ENCODE results near the gene SLC25A40.
"Not testable (repeated sequence)": the region's sequence is repeated elsewhere in the genome, so short reads cannot be mapped to it uniquely, and the experiment has no call there.

Gene SLC25A40

GRCh38 chr7:87874066-87874465 is 2.1 kb downstream of the SLC25A40 start:
- TF ChIP-seq CTCF (IDR thresholded peaks at IDR 0.05; ENCODE audit: low read depth, low read length, poor library complexity, severe bottlenecking) = no peak
- no peak for TF ChIP-seq EZH2phosphoT487 (IDR thresholded peaks at IDR 0.05; ENCODE audit: borderline replicate concordance, low read length)
- Histone ChIP-seq H3K4me2 (ENCODE audit: low read length) (peak overlapping the region; percentile 68), H3K27ac (ENCODE audit: low read depth, low read length) (peak overlapping the region; percentile 91), H3K79me2 (ENCODE audit: control insufficient read depth, low read length) (peaks cover 96% of the 10 kb centered on the region), H3K27me3 (ENCODE audit: control insufficient read depth, low read length) (no peaks in the 10 kb centered on the region), H3K4me3 (ENCODE audit: low read length) (peak overlapping the region; percentile 83), H3K9me2 (replicated peaks; ENCODE audit: control insufficient read depth, low read length) (no peaks in the 10 kb centered on the region), H3K4me1 (ENCODE audit: control insufficient read depth, low read length) (peaks cover 30% of the 10 kb centered on the region), H3F3A (ENCODE audit: control insufficient read depth, insufficient read depth) (peaks cover 10% of the 10 kb centered on the region; the same call in 1 of the 2 replicates), H3K9me3 (ENCODE audit: control insufficient read depth, insufficient read depth, low read length) (peaks cover 28% of the 10 kb centered on the region), H4K20me1 (ENCODE audit: control insufficient read depth, insufficient read depth, low read depth, low read length) (peaks cover 4% of the 10 kb centered on the region; the same call in 1 of the 2 replicates), H3K36me3 (ENCODE audit: control insufficient read depth, low read length) (peaks cover 69% of the 10 kb centered on the region)

GRCh38 chr7:87873328-87873727 is 2.8 kb downstream of the SLC25A40 start:
- H3K9me2 ChIP-seq (replicated peaks; ENCODE audit: control insufficient read depth, low read length); H3K27me3 ChIP-seq (ENCODE audit: control insufficient read depth, low read length); H3K27ac ChIP-seq (ENCODE audit: low read depth, low read length); H4K20me1 ChIP-seq (ENCODE audit: control insufficient read depth, insufficient read depth, low read depth, low read length): not testable (repeated sequence)
- Histone ChIP-seq H3K4me1 (ENCODE audit: control insufficient read depth, low read length) (peaks cover 22% of the 10 kb centered on the region), H3F3A (ENCODE audit: control insufficient read depth, insufficient read depth) (peaks cover 10% of the 10 kb centered on the region; the same call in 1 of the 2 replicates), H3K79me2 (ENCODE audit: control insufficient read depth, low read length) (peaks cover 96% of the 10 kb centered on the region), H3K4me3 (ENCODE audit: low read length) (peak overlapping the region; percentile 83), H3K36me3 (ENCODE audit: control insufficient read depth, low read length) (peaks cover 69% of the 10 kb centered on the region), H3K4me2 (ENCODE audit: low read length) (peak overlapping the region; percentile 68), H3K9me3 (ENCODE audit: control insufficient read depth, insufficient read depth, low read length) (peaks cover 30% of the 10 kb centered on the region)

GRCh38 chr7:87872346-87872745 is 3.8 kb downstream of the SLC25A40 start:
- peaks cover 10% of the 10 kb centered on the region; the same call in 1 of the 2 replicates for H3F3A ChIP-seq (ENCODE audit: control insufficient read depth, insufficient read depth)
- peaks cover 18% of the 10 kb centered on the region for H3K4me1 ChIP-seq (ENCODE audit: control insufficient read depth, low read length)
- H4K20me1 ChIP-seq (ENCODE audit: control insufficient read depth, insufficient read depth, low read depth, low read length) = no peaks in the 10 kb centered on the region
- peaks cover 96% of the 10 kb centered on the region for H3K79me2 ChIP-seq (ENCODE audit: control insufficient read depth, low read length)
- H3K4me3 ChIP-seq (ENCODE audit: low read length) = no peak overlapping the region
- no peaks in the 10 kb centered on the region for H3K9me2 ChIP-seq (replicated peaks; ENCODE audit: control insufficient read depth, low read length)
- H3K36me3 ChIP-seq (ENCODE audit: control insufficient read depth, low read length) = peaks cover 70% of the 10 kb centered on the region
- H3K4me2 ChIP-seq (ENCODE audit: low read length) = no peak overlapping the region
- H3K27me3 ChIP-seq (ENCODE audit: control insufficient read depth, low read length) = no peaks in the 10 kb centered on the region
- no peak overlapping the region for H3K27ac ChIP-seq (ENCODE audit: low read depth, low read length)
- H3K9me3 ChIP-seq (ENCODE audit: control insufficient read depth, insufficient read depth, low read length) = peaks cover 30% of the 10 kb centered on the region
- no peak for TF ChIP-seq CTCF (IDR thresholded peaks at IDR 0.05; ENCODE audit: low read depth, low read length, poor library complexity, severe bottlenecking)
- no peak for TF ChIP-seq EZH2phosphoT487 (IDR thresholded peaks at IDR 0.05; ENCODE audit: borderline replicate concordance, low read length)

- peaks cover 80% of the 10 kb centered on the region for H3K36me3 ChIP-seq (ENCODE audit: control insufficient read depth, low read length)
- no peak overlapping the region for H3K4me2 ChIP-seq (ENCODE audit: low read length)
- peaks cover 18% of the 10 kb centered on the region for H3K4me1 ChIP-seq (ENCODE audit: control insufficient read depth, low read length)
- H3K27ac ChIP-seq (ENCODE audit: low read depth, low read length) = no peak overlapping the region
- peaks cover 100% of the 10 kb centered on the region for H3K79me2 ChIP-seq (ENCODE audit: control insufficient read depth, low read length)
- no peak overlapping the region for H3K4me3 ChIP-seq (ENCODE audit: low read length)
- H3K27me3 ChIP-seq (ENCODE audit: control insufficient read depth, low read length) = no peaks in the 10 kb centered on the region
- TF ChIP-seq EZH2phosphoT487 (IDR thresholded peaks at IDR 0.05; ENCODE audit: borderline replicate concordance, low read length) (no peak), CTCF (IDR thresholded peaks at IDR 0.05; ENCODE audit: low read depth, low read length, poor library complexity, severe bottlenecking) (no peak)
- H4K20me1 ChIP-seq (ENCODE audit: control insufficient read depth, insufficient read depth, low read depth, low read length) = no peaks in the 10 kb centered on the region
- no peaks in the 10 kb centered on the region for H3K9me2 ChIP-seq (replicated peaks; ENCODE audit: control insufficient read depth, low read length)
- H3K9me3 ChIP-seq (ENCODE audit: control insufficient read depth, insufficient read depth, low read length) = peaks cover 30% of the 10 kb centered on the region
- H3F3A ChIP-seq (ENCODE audit: control insufficient read depth, insufficient read depth) = peaks cover 7% of the 10 kb centered on the region; the same call in 1 of the 2 replicates
Observed at GRCh38 chr7:87870471-87870870, 5.7 kb downstream of the SLC25A40 start.

- not testable (repeated sequence) for H3K9me2 ChIP-seq (replicated peaks; ENCODE audit: control insufficient read depth, low read length); H3K4me3 ChIP-seq (ENCODE audit: low read length); H4K20me1 ChIP-seq (ENCODE audit: control insufficient read depth, insufficient read depth, low read depth, low read length); H3F3A ChIP-seq (ENCODE audit: control insufficient read depth, insufficient read depth); H3K27me3 ChIP-seq (ENCODE audit: control insufficient read depth, low read length); H3K27ac ChIP-seq (ENCODE audit: low read depth, low read length); H3K4me2 ChIP-seq (ENCODE audit: low read length); H3K4me1 ChIP-seq (ENCODE audit: control insufficient read depth, low read length)
- H3K36me3 ChIP-seq (ENCODE audit: control insufficient read depth, low read length) = peaks cover 87% of the 10 kb centered on the region
- peaks cover 19% of the 10 kb centered on the region for H3K9me3 ChIP-seq (ENCODE audit: control insufficient read depth, insufficient read depth, low read length)
- peaks cover 97% of the 10 kb centered on the region for H3K79me2 ChIP-seq (ENCODE audit: control insufficient read depth, low read length)
Observed at GRCh38 chr7:87866533-87866932, 9.6 kb downstream of the SLC25A40 start.
